DND-41 (cell line): Measurements from ENCODE around the gene STYXL2.
A peak's percentile ranks its signal among the peaks of the same experiment; 100 is the strongest.

ENCODE experiments used
- ATAC-seq: fragments of 200-7000 bp; cut with Tn5 transposase; 3 replicates; pipeline ENCODE4 v1.9.1; 2021; ENCODE audit warnings: low read depth; ENCODE audit not compliant: insufficient read depth
- DNase-seq: peaks from one replicate; pipeline ENCODE4 v3.0.0-alpha.2; 2020
- H2AFZ ChIP-seq: 2 replicates; pipeline ENCODE4 v1.6.0; 2012; ENCODE audit warnings: low read depth, low read length
- H3K27ac ChIP-seq: 2 replicates; pipeline ENCODE4 v1.5.1; 2012; ENCODE audit warnings: low read length, inconsistent platforms
- H3K27me3 ChIP-seq: fragments of 200-600 bp; sonication (generic); 2 replicates; pipeline ENCODE4 v1.6.0; 2012; ENCODE audit warnings: low read length, mild to moderate bottlenecking, inconsistent platforms; ENCODE audit not compliant: insufficient read depth, poor library complexity
- H3K36me3 ChIP-seq: 2 replicates; pipeline ENCODE4 v1.5.1; 2012; ENCODE audit warnings: low read length, inconsistent platforms; ENCODE audit not compliant: insufficient read depth
- H3K4me1 ChIP-seq: 2 replicates; pipeline ENCODE4 v1.5.1; 2012; ENCODE audit warnings: mild to moderate bottlenecking, low read length; ENCODE audit not compliant: insufficient read depth
- H3K4me2 ChIP-seq: 2 replicates; pipeline ENCODE4 v1.6.0; 2012; ENCODE audit warnings: mild to moderate bottlenecking, moderate library complexity, low read length, inconsistent platforms; ENCODE audit not compliant: insufficient read depth
- H3K4me3 ChIP-seq, 2 experiments: fragments of 200-600 bp in 1 of 2; shearing (Covaris generic) in 1 of 2; 2 replicates each; pipeline ENCODE4 v1.5.1; 2012 to 2016; ENCODE audit warnings: inconsistent platforms in 2 of 2, low read length in 2 of 2, mild to moderate bottlenecking in 2 of 2, low read depth in 1 of 2, moderate library complexity in 1 of 2
- H3K79me2 ChIP-seq: 2 replicates; pipeline ENCODE4 v1.6.0; 2012; ENCODE audit warnings: low read length, inconsistent platforms; ENCODE audit not compliant: insufficient read depth
- H3K9ac ChIP-seq: 2 replicates; pipeline ENCODE4 v1.6.0; 2012; ENCODE audit warnings: low read depth, mild to moderate bottlenecking, inconsistent platforms, low read length, moderate library complexity
- H3K9me3 ChIP-seq: 2 replicates; pipeline ENCODE4 v1.5.1; 2012; ENCODE audit warnings: low read length, moderate library complexity, mild to moderate bottlenecking, inconsistent platforms; ENCODE audit not compliant: insufficient read depth, severe bottlenecking
- H4K20me1 ChIP-seq: 2 replicates; pipeline ENCODE4 v1.6.0; 2012; ENCODE audit warnings: low read length; ENCODE audit not compliant: insufficient read depth
- CTCF ChIP-seq: IDR thresholded peaks from 2 replicates; pipeline ENCODE4 v1.5.1; 2012; ENCODE audit warnings: borderline replicate concordance, low read length, moderate library complexity, mild to moderate bottlenecking; ENCODE audit not compliant: poor library complexity, severe bottlenecking; ENCODE audit errors: extremely low read depth
- EZH2 ChIP-seq: IDR thresholded peaks from 3 replicates; pipeline ENCODE4 v1.6.1; 2012; ENCODE audit warnings: borderline replicate concordance, low read depth, mild to moderate bottlenecking, moderate library complexity, low read length, inconsistent platforms; ENCODE audit not compliant: severe bottlenecking

The STYXL2 gene

GRCh38 chr1:167132301-167133010 lies 38.6 kb downstream of the STYXL2 start:
- TF ChIP-seq EZH2 (no peak), CTCF (no peak)
- Histone ChIP-seq H3K4me2 (no peak overlapping the region), H3K4me3 (no peak overlapping the region), H3K27ac (no peak overlapping the region), H3K9ac (no peak overlapping the region), H3K9me3 (no peaks in the 10 kb centered on the region), H3K36me3 (no peaks in the 10 kb centered on the region), H2AFZ (no peak overlapping the region), H3K27me3 (no peaks in the 10 kb centered on the region), H3K79me2 (no peaks in the 10 kb centered on the region), H4K20me1 (no peaks in the 10 kb centered on the region), H3K4me1 (peaks cover 6% of the 10 kb centered on the region)
- ATAC-seq (no peak), DNase-seq (no peak)

- H4K20me1 ChIP-seq = no peaks in the 10 kb centered on the region
- H3K79me2 ChIP-seq = no peaks in the 10 kb centered on the region
- ATAC-seq (no peak), DNase-seq (no peak)
- no peak overlapping the region for H3K4me2 ChIP-seq
- H2AFZ ChIP-seq = no peak overlapping the region
- TF ChIP-seq CTCF (no peak), EZH2 (no peak)
- no peaks in the 10 kb centered on the region for H3K36me3 ChIP-seq
- H3K9ac ChIP-seq = no peak overlapping the region
- H3K4me1 ChIP-seq = peaks cover 6% of the 10 kb centered on the region
- no peaks in the 10 kb centered on the region for H3K27me3 ChIP-seq
- H3K9me3 ChIP-seq = no peaks in the 10 kb centered on the region
- no peak overlapping the region for H3K27ac ChIP-seq
- no peak overlapping the region for H3K4me3 ChIP-seq
Observed at GRCh38 chr1:167135281-167135840, 41.5 kb downstream of the STYXL2 start.

GRCh38 chr1:167136191-167136614 lies 42.3 kb downstream of the STYXL2 start:
- Histone ChIP-seq H3K4me2 (no peak overlapping the region), H2AFZ (peak overlapping the region; percentile 59; the same call in 1 of the 2 replicates), H3K9ac (no peak overlapping the region), H3K79me2 (no peaks in the 10 kb centered on the region), H3K27ac (no peak overlapping the region), H3K9me3 (no peaks in the 10 kb centered on the region), H3K27me3 (no peaks in the 10 kb centered on the region), H3K36me3 (no peaks in the 10 kb centered on the region), H3K4me1 (peaks cover 6% of the 10 kb centered on the region), H3K4me3 (no peak overlapping the region), H4K20me1 (no peaks in the 10 kb centered on the region)
- ATAC-seq (peak; percentile 31; the same call in 1 of the 3 replicates), DNase-seq (no peak)
- no peak for TF ChIP-seq CTCF
- TF ChIP-seq EZH2 = no peak
